Esophagus muscularis mucosa (tissue), 4 donors: Measurements from ENCODE around the gene CD79A.

ENCODE experiments used
- CTCF ChIP-seq, 3 experiments: fragments of 200-600 bp in 2 of 3; fragments of 450-650 bp in 1 of 3; sonication (generic) in 2 of 3; IDR thresholded peaks; one replicate each; pipeline ENCODE4 v1.5.1; 2017 to 2019; ENCODE audit warnings: antibody characterized with exemption in 3 of 3, mild to moderate bottlenecking in 2 of 3, moderate library complexity in 1 of 3
- EP300 ChIP-seq: sonication (generic); formaldehyde crosslinking; IDR thresholded peaks from one replicate; pipeline ENCODE4 v1.6.1; 2017; ENCODE audit warnings: antibody characterized with exemption
- POLR2A ChIP-seq: fragments of 450-650 bp; IDR thresholded peaks from one replicate; pipeline ENCODE4 v1.6.1; 2017; ENCODE audit warnings: antibody characterized with exemption, moderate library complexity, mild to moderate bottlenecking, low read depth

GRCh38 chr19:41911889-41912731, 35.0 kb downstream of the CD79A start:
- TF ChIP-seq CTCF (IDR thresholded peaks at IDR 0.05) (no peak), EP300 (no peak), POLR2A (no peak)
